Activated CD4-positive, alpha-beta T cell treated with anti-CD3 and anti-CD28 coated beads, Interleukin-10, Interleukin-2, amounts not matched to agents 100 ng/mL and 50 ng/mL, durations not matched to agents 16 hours and 8 hours (primary cell): ENCODE results near the gene MYO3B.

ENCODE experiments used
- DNase-seq: peaks from one replicate; pipeline ENCODE4 v3.0.0-alpha.2; 2020

MYO3B gene

DNA sequence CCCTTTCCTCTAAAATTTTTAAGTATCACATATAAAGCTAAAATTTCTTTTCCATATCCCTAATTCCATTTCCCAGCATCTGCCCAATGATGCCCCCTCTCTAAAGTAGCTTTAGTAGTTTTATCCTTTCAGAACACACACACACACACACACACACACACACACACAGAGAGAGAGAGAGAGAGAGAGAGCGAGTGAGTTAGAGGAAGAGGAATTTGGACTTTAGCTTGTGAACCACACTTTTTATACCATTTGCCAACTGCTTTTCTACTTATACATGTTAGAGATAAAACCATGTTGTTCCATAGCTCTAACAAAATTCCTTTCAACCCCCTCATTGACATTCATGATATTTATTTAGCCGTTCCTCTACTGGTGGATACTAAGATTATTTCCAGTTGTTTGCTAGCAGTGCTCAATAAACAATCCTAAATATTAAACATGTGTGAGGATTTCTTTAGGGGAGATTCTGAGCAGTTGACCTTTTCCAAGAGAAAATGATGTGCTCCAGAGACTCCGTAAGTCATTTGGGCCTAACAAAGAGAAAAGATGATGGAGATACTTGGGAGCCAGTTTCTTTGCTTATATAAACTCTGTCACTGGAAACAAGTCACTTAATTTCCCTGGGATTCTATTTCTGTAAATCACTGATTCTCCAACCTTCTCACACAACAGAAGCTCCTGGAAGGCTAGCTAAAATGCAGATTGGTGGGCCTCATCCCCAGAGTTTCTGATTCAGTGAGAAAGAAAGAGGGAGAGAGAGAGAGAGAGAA is 307.5 kb downstream of the MYO3B start:
- no peak for DNase-seq

DNA sequence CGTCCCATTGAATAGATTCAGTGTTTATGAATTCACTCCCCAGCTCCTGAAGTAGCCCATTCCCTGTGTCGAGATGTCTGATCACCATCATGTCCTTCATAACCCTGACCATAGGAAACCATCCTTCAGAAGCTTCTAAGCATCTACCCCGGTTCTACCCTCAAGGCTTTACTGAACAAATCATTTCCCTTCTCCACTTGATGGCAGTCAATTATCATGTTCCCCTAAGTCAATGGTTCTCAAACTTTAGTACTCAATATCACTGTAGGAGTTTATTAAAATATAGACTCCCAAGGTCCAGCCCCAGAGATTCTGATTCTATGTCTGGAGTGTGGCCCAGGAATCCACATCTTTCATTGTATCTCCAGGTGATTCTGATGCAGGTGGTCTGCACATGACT is 308.8 kb downstream of the MYO3B start:
- DNase-seq, result no peak

DNA sequence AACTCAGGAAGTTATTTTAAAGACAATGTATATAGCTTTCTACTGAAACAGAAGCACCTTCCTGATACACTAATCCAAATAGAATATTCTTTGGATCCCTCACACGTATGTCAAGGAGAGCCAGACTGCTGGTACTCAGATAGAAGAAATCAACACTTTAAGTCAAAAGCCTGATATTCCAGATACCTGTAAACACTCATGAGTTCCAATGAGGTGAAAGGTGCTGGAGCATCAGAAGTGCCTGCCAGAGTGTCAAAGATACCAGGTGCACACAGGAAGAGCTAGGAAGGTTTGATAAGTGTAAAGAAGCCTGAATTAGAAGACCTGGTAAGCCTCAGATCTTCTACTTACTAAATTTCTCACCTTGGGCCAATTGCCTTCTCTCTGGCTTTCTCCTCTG is 310.9 kb downstream of the MYO3B start:
- DNase-seq, result no peak

DNA sequence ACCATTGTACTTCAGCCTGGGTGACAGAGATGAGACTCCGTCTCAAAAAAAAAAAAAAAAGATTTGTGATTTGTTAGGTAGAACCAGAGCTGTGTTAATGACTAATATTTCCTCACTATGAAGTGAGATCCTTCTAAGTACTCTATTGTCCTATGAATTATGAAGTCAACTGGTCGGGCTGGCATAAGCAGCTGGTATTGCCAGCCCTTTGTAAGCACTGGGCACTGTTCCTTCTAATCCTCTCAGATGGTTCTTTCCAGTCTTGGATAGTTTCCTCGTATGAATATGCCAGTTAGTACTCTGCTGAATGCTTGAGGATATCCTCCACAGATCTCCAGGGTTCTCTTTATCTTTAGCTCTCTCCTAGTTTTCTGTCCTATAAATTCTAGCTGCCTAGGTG is 314.1 kb downstream of the MYO3B start:
- no peak for DNase-seq

DNA sequence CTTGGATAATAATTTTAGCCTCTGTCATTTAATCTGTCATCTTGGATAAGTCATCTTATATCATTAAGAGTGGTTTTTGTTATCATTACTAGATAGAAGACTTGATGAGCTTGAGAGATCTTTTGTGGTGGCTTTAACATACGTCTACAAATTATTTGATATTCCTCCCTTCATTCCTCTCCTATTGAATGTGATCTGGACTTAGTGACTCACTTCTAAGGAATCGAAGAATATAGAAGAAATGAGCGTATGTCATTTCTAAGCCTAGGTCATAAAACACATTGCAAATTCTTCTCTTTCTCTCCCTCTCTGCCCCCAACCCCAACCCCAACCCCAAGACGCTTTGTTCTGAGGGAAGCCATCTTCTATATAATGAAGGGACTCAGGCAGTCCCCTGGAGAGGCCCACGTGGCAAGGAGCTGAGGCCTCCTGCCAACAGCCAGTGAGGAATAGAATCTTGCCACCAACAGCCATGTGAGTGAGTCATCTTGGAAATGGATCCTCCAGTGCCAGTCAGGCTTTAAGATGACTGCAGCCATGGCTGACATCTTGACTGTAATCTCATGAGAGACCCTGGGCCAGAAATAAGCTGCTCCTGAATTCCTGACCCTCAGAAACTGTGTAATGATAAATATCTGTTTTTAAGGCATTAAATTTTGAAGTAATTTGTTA is 315.6 kb downstream of the MYO3B start:
- no peak for DNase-seq

DNA sequence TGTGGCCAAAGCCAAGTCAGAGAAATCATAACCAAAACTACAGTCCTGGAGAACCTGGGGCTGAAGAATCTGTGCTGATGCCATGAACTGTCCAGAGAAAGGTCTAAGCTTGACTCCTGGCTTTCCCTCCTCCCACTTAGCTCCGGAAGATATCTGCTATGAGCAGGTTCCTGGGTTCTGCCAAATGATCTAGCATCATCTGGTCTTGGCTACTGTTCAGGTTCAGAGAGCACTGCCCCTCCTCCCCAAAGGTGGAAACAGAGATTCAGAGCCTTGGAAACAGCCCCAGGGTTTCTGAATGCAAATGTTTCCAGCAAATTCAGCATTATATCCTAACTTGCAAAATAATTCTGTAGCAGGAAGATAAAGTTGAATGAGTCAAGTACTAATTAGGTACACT is 317.9 kb downstream of the MYO3B start:
- DNase-seq, result no peak

DNA sequence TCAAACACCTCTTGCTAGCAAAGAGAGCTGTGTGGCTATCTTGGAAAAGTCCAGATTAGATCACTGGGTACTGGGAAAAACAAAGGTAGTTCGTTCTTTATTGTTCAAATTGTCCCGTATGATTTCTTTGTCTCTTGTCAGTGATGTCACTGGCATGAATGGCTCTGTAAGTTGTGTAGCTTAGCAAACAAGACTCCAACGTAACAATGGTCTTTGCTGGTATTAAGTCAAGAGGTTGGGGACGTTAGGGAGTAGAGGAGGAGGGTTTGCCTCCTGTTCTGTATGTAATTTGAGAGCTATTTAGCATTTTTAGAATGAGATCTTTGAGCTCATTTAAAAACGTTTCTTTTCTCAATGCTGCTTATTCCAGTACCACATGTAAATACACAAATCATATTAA is 320.7 kb downstream of the MYO3B start:
- no peak for DNase-seq

DNA sequence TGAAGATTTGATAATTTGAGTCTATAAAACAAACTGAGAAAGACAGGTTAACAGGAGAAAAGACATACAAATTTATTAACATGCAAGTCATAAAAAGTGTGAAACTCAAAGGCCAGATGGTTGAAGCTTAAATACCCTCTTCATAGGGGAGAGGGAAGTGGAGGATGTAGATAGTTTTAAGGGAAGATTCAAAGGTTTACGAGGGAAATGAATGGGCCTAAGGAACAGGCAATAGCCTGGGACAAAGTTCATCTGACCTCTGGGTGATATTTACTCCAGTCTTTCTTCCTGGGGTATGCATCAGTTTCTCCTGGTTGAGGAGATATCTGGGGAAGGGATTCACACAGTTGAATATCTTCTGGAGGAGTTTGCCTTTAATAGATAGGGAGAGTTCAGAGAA is 322.2 kb downstream of the MYO3B start:
- no peak for DNase-seq

DNA sequence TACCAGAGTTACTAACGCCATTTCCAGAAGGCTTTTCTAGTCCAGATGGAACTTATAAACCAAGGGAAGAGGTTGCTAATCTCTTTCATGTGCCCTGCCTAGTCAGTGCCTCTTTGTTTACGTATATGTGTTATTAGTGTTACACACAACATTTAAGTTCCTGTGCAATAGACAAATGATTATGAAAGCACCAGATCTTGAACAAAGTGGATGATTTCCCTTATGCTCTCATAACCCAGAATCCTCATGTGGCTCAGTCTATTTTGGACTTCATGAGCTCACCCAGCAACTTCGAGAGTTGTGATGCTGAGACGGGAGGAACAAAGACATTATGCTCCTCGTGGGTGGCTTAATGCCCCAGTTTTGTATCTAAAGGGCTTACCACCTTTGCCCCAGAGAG is 322.8 kb downstream of the MYO3B start:
- DNase-seq, result no peak

DNA sequence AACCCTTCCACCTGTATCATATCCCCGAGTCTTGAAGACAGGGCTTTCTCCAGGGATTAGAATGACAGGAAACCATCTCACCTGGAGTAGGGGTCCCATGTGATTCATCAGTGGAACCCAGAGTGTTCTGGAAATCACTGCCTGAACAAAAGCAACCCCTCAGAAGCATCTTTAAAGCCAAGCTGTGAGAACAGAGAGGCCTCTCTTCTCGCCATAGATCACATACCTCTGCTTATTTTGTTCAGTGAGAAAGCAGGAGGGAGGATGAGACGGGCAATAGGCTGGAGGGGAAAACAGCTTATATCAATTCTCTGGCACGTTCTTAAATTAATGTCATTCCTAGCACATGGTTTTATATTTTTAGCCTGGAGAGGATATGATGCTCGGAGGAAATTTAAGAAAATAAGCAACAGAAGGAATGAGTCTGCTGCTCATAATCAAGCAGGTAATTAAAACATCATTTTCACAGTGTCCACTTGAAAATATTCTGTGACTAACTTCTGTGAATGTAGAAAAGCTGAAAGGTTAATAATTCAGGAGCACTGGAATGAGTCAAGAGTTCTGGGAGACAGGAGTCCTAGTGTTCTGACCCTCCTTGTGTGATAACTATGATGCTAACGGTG is 323.6 kb downstream of the MYO3B start:
- no peak for DNase-seq

DNA sequence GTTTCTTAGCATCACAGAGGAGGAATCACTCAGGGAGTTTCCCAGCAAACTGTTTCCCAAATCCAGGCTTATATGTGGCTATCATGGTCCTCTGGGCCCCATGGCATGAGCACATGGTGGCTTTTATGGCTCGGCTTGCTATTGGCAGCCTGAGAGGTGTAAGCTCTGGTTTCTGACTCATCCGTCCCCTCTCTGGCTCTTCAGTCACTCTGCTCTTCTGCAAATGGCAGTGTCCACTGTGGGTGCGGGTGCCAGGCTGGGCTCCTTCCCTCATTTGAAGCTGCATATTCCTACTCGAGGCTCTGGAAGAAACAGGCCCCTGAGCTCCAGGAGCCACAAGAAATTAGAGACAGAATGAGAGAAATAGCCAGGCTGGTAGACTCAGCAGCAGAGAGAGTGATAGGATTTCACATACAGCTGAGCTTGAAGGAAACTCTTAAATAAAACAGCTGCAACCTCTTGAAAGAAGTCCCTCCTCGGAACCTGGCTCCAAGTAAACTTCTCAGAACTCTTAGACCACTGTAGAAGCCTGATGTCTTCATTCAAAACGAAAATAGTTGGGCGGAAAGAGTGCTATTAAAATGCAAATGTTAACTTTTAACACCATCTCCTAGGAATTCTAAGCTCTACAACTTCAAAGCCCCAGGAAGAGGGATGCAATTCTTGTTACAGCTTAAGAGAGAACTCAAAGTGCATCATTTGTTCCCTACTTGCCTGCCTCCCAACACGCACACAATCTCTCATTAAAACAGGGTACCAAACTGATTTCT is 324.6 kb downstream of the MYO3B start:
- DNase-seq, result no peak

DNA sequence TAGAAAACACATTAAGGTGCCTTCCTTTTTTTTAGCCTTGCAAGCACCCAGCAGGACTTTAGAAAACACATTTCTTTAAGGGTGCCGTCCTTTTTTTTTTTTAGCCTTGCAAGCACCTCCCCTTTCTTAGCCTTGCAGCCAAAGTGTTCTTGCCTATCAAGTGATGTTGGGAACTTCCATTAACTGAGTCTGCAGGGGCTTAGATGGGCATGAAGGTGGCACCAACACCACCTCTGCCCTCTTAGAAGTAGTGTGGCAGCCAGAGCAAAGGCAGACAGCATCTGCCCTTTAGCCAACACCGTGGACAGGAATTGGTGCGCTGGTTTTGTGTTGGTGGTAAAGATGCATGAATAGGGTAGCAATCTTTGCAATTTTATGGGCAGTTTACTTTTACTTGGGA is 325.6 kb downstream of the MYO3B start:
- DNase-seq, result no peak

DNA sequence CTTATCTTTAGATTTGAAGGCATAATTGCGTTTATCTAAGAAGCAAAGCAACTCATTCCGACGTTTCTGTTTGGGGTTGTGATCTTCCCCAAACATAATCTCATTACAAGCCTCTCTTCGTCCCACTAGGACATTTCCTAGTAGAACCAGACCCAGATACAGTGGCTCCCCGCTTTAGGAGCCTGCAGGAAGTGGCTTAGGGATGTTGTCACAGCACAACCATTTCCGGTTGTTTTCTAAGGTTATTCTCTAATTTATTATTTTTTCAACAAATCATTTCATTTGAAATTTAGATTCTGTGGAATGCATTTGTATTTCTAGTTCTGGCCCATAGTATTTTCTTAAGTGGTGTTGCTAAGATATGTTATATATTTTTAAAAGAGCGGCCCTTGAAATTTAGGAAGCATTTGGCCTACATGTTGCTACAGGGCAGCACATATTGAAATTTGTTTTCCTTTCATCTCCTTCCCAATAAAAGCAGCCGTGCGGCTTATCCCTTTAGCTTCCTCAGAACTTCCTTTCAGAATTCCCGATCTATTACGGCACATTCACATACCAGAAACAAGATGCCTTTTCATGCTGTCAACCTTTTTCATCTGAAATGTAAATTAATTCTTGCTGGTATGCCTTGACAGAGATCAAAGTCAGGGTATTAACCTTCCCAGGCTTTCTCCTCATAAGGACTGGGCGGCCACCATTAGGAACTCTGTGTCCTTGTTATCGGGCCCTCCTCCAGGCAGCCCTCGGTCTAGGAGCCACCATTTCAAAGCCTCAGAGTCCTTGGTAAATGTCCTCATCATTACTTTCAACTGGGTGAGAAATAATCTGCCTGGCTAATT is 326.2 kb downstream of the MYO3B start:
- DNase-seq, result no peak

DNA sequence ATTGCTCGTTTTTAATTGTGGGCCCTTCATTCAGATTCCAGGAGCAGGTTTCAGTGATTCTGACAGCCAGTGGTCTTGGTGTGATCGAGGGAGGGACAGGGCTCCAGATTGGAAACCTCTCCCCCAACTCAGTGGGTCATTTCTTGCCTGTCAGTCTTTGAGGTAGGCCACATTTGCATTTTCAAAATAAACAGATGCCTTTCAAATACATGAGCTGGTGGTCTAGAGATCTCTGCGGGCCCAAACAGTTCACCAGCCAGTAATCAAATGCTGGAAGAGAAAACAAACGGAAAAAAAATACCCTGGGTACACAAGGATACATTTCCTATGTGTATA is 326.8 kb downstream of the MYO3B start:
- no peak for DNase-seq

DNA sequence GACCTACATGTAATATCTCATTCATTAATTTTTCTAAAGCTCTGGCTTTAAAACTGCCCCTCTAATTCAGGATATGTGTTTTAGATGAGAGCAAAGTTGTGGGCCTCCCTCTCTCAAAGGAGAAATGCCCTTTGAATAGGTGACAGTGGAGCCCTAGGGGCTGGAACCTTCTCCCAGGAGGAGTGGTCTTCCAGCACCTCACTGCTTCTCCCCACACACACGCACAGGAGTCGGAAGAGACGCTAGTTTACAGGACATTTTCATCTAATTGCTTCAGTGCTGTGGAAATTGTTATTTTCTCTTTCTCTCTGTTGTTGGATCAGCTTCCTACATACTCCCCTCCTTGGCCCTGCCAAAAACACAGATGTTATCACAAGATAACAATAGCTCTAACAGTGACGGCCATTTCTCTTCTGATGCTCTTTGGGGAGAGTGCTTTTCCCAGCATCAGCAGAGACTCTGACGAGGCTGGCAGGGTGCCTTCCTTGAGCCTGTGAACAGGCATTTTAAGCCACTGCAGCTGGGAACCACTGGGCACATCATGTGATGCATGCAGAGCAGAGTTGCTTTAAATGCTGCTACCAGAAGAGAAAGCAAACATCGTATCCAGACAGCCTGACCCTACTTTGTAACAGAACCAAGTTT is 327.8 kb downstream of the MYO3B start:
- DNase-seq, result peak; percentile 11

DNA sequence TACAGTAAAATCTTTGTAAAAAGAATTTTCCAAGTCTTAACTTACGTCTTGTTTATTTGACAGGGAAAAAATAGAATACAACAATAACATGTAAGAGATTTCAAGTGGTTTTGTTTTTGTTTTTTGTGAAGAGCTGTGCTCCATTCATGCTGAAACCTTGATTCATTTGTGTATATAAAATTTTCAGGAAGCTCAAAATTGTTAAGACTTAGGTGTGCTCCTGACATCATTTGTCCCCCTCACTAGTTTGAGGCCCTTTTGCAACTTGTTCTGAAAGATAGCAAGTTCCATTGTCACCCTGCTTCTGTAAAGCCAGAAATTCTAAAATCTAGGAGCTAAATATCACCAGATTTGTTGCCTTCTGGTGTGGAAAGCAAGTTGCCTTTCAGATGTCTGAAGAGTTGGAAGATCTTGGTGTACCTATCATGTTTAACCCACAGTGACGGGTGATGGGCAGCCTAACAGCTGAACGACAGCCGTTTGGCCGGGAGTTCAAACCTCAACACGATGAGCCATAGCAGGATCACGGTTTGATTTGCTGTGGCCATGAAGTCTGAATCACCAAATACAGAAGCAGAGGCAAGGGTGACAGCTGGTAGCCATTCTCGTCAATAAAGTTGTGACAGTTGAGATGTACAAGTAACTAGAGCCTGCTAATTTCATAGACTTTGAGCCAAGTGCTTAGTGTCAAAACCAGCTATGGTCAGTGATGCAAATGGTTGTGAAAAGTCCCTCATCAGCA is 331.7 kb downstream of the MYO3B start:
- peak; percentile 89 for DNase-seq

DNA sequence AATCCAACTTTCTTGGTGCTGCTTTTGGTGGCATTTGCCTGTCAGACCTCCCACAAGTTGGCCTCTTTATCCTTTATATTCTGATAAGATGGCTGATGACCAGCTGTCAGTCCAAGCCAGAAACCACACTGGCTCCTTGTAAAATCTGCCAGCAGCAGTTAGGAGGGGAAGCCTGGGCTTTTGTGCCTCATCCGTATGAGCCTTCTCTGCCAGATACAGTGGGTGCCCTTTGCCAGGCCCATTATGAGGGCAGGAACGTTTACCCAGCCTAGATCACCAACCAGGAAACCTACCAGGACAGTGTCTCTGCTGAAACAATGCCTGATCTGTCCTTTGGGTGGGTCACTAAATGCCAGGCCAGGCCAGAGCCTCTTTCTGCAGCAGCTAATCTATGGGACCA is 334.3 kb downstream of the MYO3B start:
- no peak for DNase-seq

DNA sequence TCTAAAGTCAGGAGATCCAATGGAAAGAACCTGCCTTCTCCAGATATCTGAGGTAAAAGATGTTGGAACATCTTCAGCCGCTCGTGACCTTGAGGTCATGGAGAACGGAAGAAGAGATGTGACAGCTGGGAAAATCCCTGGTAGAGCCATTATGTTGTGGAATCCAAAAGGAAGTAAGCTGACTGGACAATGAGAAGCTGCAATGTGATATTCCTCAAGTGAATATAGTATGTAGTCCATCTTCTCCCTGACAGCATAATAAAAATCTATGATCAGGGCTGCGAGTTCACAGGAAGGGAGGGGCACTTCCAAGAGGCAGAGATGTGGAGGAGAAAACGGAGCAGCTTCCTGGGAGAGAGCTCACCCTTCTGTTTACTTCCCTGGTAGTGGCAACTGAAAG is 336.2 kb downstream of the MYO3B start:
- DNase-seq, result no peak

DNA sequence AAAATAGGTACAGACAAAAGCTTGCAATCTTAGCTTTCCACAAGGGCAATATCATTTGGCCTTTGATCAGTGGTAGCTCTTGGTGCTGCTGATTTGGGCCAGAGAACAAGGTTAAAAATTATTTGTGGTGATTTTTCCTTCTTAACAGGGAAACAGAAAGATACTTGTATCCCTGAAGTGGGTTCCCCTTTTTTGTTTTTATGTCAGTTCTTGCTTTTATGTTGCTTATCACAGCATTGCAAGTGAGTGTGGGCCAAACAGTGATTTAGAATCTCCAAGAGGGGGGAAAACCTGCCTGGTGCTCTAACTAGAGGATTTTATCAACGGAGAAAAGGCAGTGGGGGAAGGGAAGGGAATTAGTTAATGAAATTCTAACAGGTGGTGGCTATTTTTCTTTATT is 339.6 kb downstream of the MYO3B start:
- DNase-seq, result no peak

DNA sequence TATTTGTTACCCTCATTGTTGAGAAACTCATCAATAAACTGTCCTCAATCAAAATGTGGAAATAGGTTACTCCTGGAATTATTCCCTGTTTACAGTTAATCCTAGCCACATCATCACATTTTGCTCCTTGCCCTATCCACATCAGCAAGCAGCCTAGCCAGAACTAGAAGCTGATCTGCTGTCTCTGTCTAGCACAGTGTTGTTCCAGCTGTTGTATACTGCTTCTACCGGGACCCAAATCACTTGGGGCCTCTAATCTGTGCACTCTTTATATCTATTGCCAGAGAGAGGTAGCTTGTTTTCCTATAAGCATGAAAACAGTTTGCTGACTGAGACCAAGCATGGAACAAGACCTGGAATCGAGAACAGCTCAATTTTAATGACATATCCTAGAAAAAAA is 341.0 kb downstream of the MYO3B start:
- DNase-seq, result no peak

DNA sequence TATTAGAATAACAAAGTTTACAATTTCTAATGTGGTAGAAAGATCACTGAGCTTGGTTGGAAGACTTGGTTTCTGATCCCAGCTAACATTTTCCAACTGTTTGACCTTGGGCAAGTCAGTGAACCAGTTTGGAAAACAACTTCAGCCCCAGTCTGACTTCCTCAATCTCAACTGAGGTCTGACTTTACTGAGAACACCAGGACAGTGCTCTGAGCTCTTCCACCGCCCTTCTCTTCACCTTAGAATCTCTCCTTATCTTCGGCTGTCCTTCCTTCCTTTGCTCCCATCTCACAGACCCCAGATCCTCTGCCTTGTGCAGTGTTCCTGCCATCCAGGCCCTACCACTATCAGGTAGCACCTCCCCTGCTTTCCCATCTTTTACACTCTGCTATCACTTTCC is 343.4 kb downstream of the MYO3B start:
- DNase-seq, result no peak

DNA sequence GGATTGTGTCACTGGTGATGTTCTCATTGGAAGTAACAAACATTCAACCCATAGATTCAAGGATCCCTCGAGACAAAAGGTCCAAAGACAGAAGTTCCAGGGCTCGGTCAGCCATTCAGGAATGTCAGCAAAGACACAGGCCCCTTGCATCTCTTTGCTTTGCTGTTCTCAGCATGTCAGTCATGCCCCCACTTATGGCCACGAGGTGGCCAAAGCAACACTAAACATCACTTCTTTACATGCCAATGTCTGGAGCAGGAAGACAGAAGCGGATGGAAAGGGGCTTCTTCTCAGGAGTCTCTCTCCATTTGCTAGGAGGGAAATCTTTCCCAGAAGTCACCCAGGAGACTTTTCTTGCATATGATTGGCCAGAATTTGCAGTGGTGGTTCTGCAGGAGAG is 345.6 kb downstream of the MYO3B start:
- DNase-seq, result no peak
